DMS114 treated with DMSO at 0.1 percent for 48 hours (cell line): Measurements from ENCODE around the gene EXD3.
A peak's percentile ranks its signal among the peaks of the same experiment; 100 is the strongest.

ENCODE experiments used
- DNase-seq: peaks from one replicate; lab custom pipeline; 2025; ENCODE audit not compliant: unreplicated experiment; lab: John Stamatoyannopoulos, UW

The EXD3 gene

GRCh38 chr9:137309368-137310188 is 113.4 kb downstream of the EXD3 start:
- no peak for DNase-seq

GRCh38 chr9:137308057-137308619 is 114.8 kb downstream of the EXD3 start:
- no peak for DNase-seq

- DNase-seq: no peak
Measured at GRCh38 chr9:137307255-137308056, 115.5 kb downstream of the EXD3 start.

- DNase-seq: no peak
Measured at GRCh38 chr9:137306850-137307254, 116.1 kb downstream of the EXD3 start.

GRCh38 chr9:137306066-137306849 is 116.7 kb downstream of the EXD3 start:
- DNase-seq: no peak

GRCh38 chr9:137305798-137306065 is 117.2 kb downstream of the EXD3 start:
- DNase-seq: no peak

GRCh38 chr9:137305060-137305797 is 117.7 kb downstream of the EXD3 start:
- no peak for DNase-seq

GRCh38 chr9:137304383-137305059 is 118.4 kb downstream of the EXD3 start:
- no peak for DNase-seq

- no peak for DNase-seq
Measured at GRCh38 chr9:137303893-137304382, 119.0 kb downstream of the EXD3 start.

- DNase-seq: no peak
Measured at GRCh38 chr9:137303151-137303892, 119.6 kb downstream of the EXD3 start.

- no peak for DNase-seq
Measured at GRCh38 chr9:137302449-137303150, 120.4 kb downstream of the EXD3 start.

DNA sequence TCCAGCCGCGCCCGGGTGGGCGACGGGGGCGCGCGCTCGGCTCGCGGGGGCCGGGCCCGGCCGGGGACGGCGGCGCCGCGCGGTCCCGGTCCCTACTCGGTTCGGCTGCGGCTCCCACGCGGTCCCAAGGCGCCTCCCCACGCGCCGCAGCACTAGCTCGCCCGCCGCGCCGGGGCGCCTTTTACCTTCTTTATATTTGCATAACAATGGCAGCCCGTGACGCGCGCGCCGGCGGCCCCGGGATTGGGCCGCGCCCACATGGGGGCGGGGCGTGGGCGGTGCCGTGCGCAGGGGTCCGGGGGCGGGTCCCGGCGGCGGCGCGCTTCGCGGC is 120.9 kb downstream of the EXD3 start, which contains the start of gene NRARP:
NRARP (minus strand) TSS at position 154 of the 331 bp plus-strand sequence. CDS start 343 bp downstream, outside the sequence.
- DNase-seq: peak; percentile 33

GRCh38 chr9:137301081-137301947 is 121.6 kb downstream of the EXD3 start:
- DNase-seq: peak; percentile 12

GRCh38 chr9:137300567-137301080 is 122.3 kb downstream of the EXD3 start:
- DNase-seq: no peak

DNA sequence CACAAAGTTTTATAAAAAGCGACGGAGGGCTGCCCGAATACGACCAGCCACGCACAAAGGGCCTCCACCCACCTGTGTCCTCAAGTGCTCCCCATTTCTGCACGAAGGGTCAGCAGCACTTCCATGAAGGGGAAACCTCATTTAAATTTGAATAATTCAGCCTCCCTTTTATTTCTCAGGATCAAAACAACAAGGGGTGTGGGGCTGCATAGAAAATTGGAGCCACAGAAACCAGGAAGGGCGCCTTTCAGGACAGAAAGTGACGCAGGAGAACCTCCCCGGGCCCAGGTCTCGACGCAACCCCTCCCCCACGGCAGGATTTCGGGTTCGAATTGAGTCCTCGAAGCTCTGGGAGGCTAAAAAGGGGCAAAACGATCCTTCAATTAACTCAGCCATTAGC is 123.0 kb downstream of the EXD3 start:
- no peak for DNase-seq

DNA sequence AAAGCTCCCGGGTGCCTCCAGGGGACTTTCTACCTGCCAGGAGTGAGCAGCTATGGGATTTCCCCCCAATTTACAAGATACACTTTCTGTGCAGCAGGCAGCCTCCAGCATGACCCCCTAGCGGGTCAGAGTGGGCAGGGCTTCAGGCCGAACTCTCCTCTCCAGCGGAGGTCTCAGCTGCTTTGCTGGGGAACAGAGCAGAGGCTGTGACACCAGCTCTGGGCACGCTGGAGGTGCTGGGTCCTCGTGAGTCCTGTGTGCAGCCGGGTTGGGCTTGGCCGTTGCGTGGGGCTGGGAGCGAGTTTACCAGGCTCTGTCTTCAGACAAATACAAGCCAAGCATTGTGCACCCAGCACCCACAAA is 123.8 kb downstream of the EXD3 start:
- no peak for DNase-seq

GRCh38 chr9:137298401-137299202 is 124.4 kb downstream of the EXD3 start:
- no peak for DNase-seq
